ENCODE data around the gene PCDHGB4. TPM values are rescaled to one million over a fixed set of nuclear protein-coding genes. Genes with fewer than 3 reads are reported as not detected.
A peak's percentile ranks its signal among the peaks of the same experiment; 100 is the strongest.
"Not testable (repeated sequence)": the region's sequence is repeated elsewhere in the genome, so short reads cannot be mapped to it uniquely, and the experiment has no call there.

PCDHGB4 gene
- total RNA-seq, 4 donors from 2014 or later: 8.2 to 17.1 (median 14.9) TPM

GRCh38 chr5:141343953-141344463, 43.5 kb upstream of the PCDHGB4 start:
- Histone ChIP-seq H3K9me3 (peaks cover 3 to 52% of the 10 kb centered on the region in 2 donors), H3K36me3 (no peaks in the 10 kb centered on the region), H3K4me3 (peak overlapping the region in 1 of 2 donors; percentile 5), H3K4me1 (no peaks in the 10 kb centered on the region), H3K27me3 (no peaks in the 10 kb centered on the region), H3K27ac (no peak overlapping the region)
- TF ChIP-seq CTCF (IDR thresholded peaks at IDR 0.05): no peak
- no peak for TF ChIP-seq POLR2A (IDR thresholded peaks at IDR 0.05)
- intact Hi-C loops (cut with DNase I; ENCODE audit: low total_unique reads): no loop called here
- DNase-seq: no peak

- peaks cover 3 to 44% of the 10 kb centered on the region in 2 donors for H3K9me3 ChIP-seq
- no peak for DNase-seq
- TF ChIP-seq POLR2A (IDR thresholded peaks at IDR 0.05): no peak
- no peak for TF ChIP-seq CTCF (IDR thresholded peaks at IDR 0.05)
- intact Hi-C loops (cut with DNase I; ENCODE audit: low total_unique reads): no loop called here
- H3K27me3 ChIP-seq: no peaks in the 10 kb centered on the region
- no peaks in the 10 kb centered on the region for H3K36me3 ChIP-seq
- no peaks in the 10 kb centered on the region for H3K4me1 ChIP-seq
- no peak overlapping the region for H3K27ac ChIP-seq
- no peak overlapping the region for H3K4me3 ChIP-seq
Measured at GRCh38 chr5:141345327-141345726, 42.2 kb upstream of the PCDHGB4 start.

GRCh38 chr5:141346017-141346416, 41.5 kb upstream of the PCDHGB4 start:
- H3K27ac ChIP-seq; H3K4me3 ChIP-seq; DNase-seq; H3K27me3 ChIP-seq; H3K4me1 ChIP-seq; intact Hi-C loops (cut with DNase I; ENCODE audit: low total_unique reads); H3K36me3 ChIP-seq: not testable (repeated sequence)
- H3K9me3 ChIP-seq: peaks cover 3 to 47% of the 10 kb centered on the region in 2 donors

GRCh38 chr5:141349917-141350619, 37.4 kb upstream of the PCDHGB4 start, which contains the start of gene PCDHGB1:
Gene PCDHGB1 (plus strand): TSS chr5:141350099. CDS start chr5:141350261, 162 bp downstream.
- H3K4me1 ChIP-seq: no peaks in the 10 kb centered on the region
- TF ChIP-seq CTCF (IDR thresholded peaks at IDR 0.05) (no peak), POLR2A (IDR thresholded peaks at IDR 0.05) (no peak)
- no peaks in the 10 kb centered on the region for H3K27me3 ChIP-seq
- no peak within 1 kb of the TSS for H3K4me3 ChIP-seq
- H3K36me3 ChIP-seq: no peaks in the 10 kb centered on the region
- no peak for DNase-seq
- intact Hi-C loops (cut with DNase I; ENCODE audit: low total_unique reads): no loop called here
- peaks cover 0 to 53% of the 10 kb centered on the region in 2 donors for H3K9me3 ChIP-seq
- H3K27ac ChIP-seq: no peak within 1 kb of the TSS

- Histone ChIP-seq H3K27me3 (no peaks in the 10 kb centered on the region), H3K4me1 (no peaks in the 10 kb centered on the region), H3K9me3 (peaks cover 0 to 60% of the 10 kb centered on the region in 2 donors), H3K27ac (no peak overlapping the region), H3K36me3 (no peaks in the 10 kb centered on the region), H3K4me3 (no peak overlapping the region)
- no peak for DNase-seq
- no peak for TF ChIP-seq CTCF (IDR thresholded peaks at IDR 0.05)
- no peak for TF ChIP-seq POLR2A (IDR thresholded peaks at IDR 0.05)
- intact Hi-C loops (cut with DNase I; ENCODE audit: low total_unique reads): no loop called here
Measured at GRCh38 chr5:141351591-141351990, 35.9 kb upstream of the PCDHGB4 start.

Measured in uterus (tissue), 4 donors.